SK-N-SH treated with all-trans-retinoic acid at 6 μM for 48 hours (cell line): Measurements from ENCODE around the gene RB1.

ENCODE experiments used
- ATAC-seq: fragments of 200-7000 bp; cut with Tn5 transposase; 3 replicates; pipeline ENCODE4 v1.9.1; 2020; ENCODE audit warnings: mild to moderate bottlenecking, moderate library complexity
- ARNTL ChIP-seq: fragments of 450-650 bp; formaldehyde crosslinking; IDR thresholded peaks from 2 replicates; pipeline ENCODE4 v1.5.0; 2020; ENCODE audit warnings: low read depth, mild to moderate bottlenecking, moderate library complexity, borderline replicate concordance
- BACH2 ChIP-seq: fragments of 250-450 bp; sonication (Bioruptor Pico); IDR thresholded peaks from 2 replicates; pipeline ENCODE4 v1.9.0; 2021; ENCODE audit warnings: mild to moderate bottlenecking, borderline replicate concordance
- CREB5 ChIP-seq: fragments of 250-450 bp; sonication (Bioruptor Pico); IDR thresholded peaks from 2 replicates; pipeline ENCODE4 v1.5.1; 2020; ENCODE audit warnings: low read depth, mild to moderate bottlenecking, moderate library complexity
- CSDC2 ChIP-seq: fragments of 250-450 bp; sonication (Bioruptor Pico); IDR thresholded peaks from 2 replicates; pipeline ENCODE4 v1.5.0; 2020; ENCODE audit warnings: mild to moderate bottlenecking, moderate library complexity
- ESRRG ChIP-seq: fragments of 250-450 bp; sonication (Bioruptor Pico); IDR thresholded peaks from 2 replicates; pipeline ENCODE4 v1.6.1; 2021; ENCODE audit warnings: mild to moderate bottlenecking
- ISL1 ChIP-seq: fragments of 250-450 bp; sonication (Bioruptor Pico); IDR thresholded peaks from 2 replicates; pipeline ENCODE4 v2.1.2; 2022; ENCODE audit warnings: mild to moderate bottlenecking, moderate library complexity
- PATZ1 ChIP-seq: fragments of 250-450 bp; sonication (Bioruptor Pico); IDR thresholded peaks from 2 replicates; pipeline ENCODE4 v1.8.0; 2020; ENCODE audit warnings: mild to moderate bottlenecking, moderate library complexity, borderline replicate concordance
- PPARA ChIP-seq: fragments of 250-450 bp; sonication (Bioruptor Pico); IDR thresholded peaks from 2 replicates; pipeline ENCODE4 v1.5.0; 2020; ENCODE audit warnings: mild to moderate bottlenecking, borderline replicate concordance
- RARB ChIP-seq: fragments of 250-450 bp; sonication (Bioruptor Pico); IDR thresholded peaks from 2 replicates; pipeline ENCODE4 v1.8.0; 2021; ENCODE audit warnings: mild to moderate bottlenecking, moderate library complexity
- SNAI2 ChIP-seq: fragments of 250-450 bp; sonication (Bioruptor Pico); IDR thresholded peaks from 2 replicates; pipeline ENCODE4 v1.5.0; 2020; ENCODE audit warnings: mild to moderate bottlenecking, moderate library complexity
- TCF4 ChIP-seq: fragments of 250-450 bp; sonication (Bioruptor Pico); IDR thresholded peaks from 2 replicates; pipeline ENCODE4 v1.8.0; 2021; ENCODE audit warnings: mild to moderate bottlenecking, moderate library complexity, borderline replicate concordance
- TOX ChIP-seq: fragments of 250-450 bp; sonication (Bioruptor Pico); IDR thresholded peaks from 2 replicates; pipeline ENCODE4 v1.8.0; 2021; ENCODE audit warnings: mild to moderate bottlenecking, moderate library complexity, borderline replicate concordance
- ZFP3 ChIP-seq: fragments of 250-450 bp; sonication (Bioruptor Pico); IDR thresholded peaks from 2 replicates; pipeline ENCODE4 v1.5.0; 2020; ENCODE audit warnings: mild to moderate bottlenecking, moderate library complexity
- ZFP30 ChIP-seq: fragments of 450-650 bp; formaldehyde crosslinking; IDR thresholded peaks from 2 replicates; pipeline ENCODE4 v1.5.0; 2022; ENCODE audit warnings: mild to moderate bottlenecking, moderate library complexity
- ZNF565 ChIP-seq: fragments of 450-650 bp; formaldehyde crosslinking; conservative IDR thresholded peaks from 2 replicates; pipeline ENCODE4 v1.5.0; 2020; ENCODE audit warnings: low read depth, mild to moderate bottlenecking, moderate library complexity
- ZNF8 ChIP-seq: fragments of 450-650 bp; formaldehyde crosslinking; IDR thresholded peaks from 2 replicates; pipeline ENCODE4 v1.5.0; 2020; ENCODE audit warnings: mild to moderate bottlenecking, moderate library complexity
- TF ChIP-seq, protein P1 (sequence below): fragments of 250-450 bp; sonication (Bioruptor Pico); IDR thresholded peaks from 2 replicates; pipeline ENCODE4 v1.5.1; 2021; ENCODE audit warnings: mild to moderate bottlenecking, moderate library complexity
- TF ChIP-seq, protein P2 (sequence below): fragments of 250-450 bp; sonication (Bioruptor Pico); IDR thresholded peaks from 2 replicates; pipeline ENCODE4 v1.5.0; 2020; ENCODE audit warnings: mild to moderate bottlenecking, moderate library complexity
- TF ChIP-seq, protein P3 (sequence below): fragments of 250-450 bp; sonication (Bioruptor Pico); IDR thresholded peaks from 2 replicates; pipeline ENCODE4 v1.8.0; 2021; ENCODE audit warnings: low read depth, mild to moderate bottlenecking, moderate library complexity, borderline replicate concordance

Gene RB1

GRCh38 chr13:48369988-48370387 lies 66.4 kb downstream of the RB1 start:
- no peak for TF ChIP-seq ISL1 (CRISPR knock-in tag)
- TF ChIP-seq ZNF8 (CRISPR knock-in tag), result no peak
- TF ChIP-seq ESRRG (CRISPR knock-in tag), result no peak
- no peak for TF ChIP-seq ZFP3 (CRISPR knock-in tag)
- TF ChIP-seq CSDC2 (CRISPR knock-in tag), result no peak
- no peak for TF ChIP-seq ARNTL (CRISPR knock-in tag)
- no peak for TF ChIP-seq TCF4 (CRISPR knock-in tag)
- TF ChIP-seq ZNF565, result no peak
- no peak for TF ChIP-seq CREB5 (CRISPR knock-in tag)
- TF ChIP-seq BACH2, result no peak
- TF ChIP-seq ZFP30, result no peak
- TF ChIP-seq PATZ1 (CRISPR knock-in tag), result no peak
- TF ChIP-seq, protein P1, sequence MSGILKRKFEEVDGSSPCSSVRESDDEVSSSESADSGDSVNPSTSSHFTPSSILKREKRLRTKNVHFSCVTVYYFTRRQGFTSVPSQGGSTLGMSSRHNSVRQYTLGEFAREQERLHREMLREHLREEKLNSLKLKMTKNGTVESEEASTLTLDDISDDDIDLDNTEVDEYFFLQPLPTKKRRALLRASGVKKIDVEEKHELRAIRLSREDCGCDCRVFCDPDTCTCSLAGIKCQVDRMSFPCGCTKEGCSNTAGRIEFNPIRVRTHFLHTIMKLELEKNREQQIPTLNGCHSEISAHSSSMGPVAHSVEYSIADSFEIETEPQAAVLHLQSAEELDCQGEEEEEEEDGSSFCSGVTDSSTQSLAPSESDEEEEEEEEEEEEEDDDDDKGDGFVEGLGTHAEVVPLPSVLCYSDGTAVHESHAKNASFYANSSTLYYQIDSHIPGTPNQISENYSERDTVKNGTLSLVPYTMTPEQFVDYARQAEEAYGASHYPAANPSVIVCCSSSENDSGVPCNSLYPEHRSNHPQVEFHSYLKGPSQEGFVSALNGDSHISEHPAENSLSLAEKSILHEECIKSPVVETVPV (CRISPR knock-in tag), result no peak
- TF ChIP-seq, protein P2, sequence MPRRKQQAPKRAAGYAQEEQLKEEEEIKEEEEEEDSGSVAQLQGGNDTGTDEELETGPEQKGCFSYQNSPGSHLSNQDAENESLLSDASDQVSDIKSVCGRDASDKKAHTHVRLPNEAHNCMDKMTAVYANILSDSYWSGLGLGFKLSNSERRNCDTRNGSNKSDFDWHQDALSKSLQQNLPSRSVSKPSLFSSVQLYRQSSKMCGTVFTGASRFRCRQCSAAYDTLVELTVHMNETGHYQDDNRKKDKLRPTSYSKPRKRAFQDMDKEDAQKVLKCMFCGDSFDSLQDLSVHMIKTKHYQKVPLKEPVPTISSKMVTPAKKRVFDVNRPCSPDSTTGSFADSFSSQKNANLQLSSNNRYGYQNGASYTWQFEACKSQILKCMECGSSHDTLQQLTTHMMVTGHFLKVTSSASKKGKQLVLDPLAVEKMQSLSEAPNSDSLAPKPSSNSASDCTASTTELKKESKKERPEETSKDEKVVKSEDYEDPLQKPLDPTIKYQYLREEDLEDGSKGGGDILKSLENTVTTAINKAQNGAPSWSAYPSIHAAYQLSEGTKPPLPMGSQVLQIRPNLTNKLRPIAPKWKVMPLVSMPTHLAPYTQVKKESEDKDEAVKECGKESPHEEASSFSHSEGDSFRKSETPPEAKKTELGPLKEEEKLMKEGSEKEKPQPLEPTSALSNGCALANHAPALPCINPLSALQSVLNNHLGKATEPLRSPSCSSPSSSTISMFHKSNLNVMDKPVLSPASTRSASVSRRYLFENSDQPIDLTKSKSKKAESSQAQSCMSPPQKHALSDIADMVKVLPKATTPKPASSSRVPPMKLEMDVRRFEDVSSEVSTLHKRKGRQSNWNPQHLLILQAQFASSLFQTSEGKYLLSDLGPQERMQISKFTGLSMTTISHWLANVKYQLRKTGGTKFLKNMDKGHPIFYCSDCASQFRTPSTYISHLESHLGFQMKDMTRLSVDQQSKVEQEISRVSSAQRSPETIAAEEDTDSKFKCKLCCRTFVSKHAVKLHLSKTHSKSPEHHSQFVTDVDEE (CRISPR knock-in tag), result no peak
- TF ChIP-seq RARB, result no peak
- TF ChIP-seq SNAI2, result no peak
- no peak for ATAC-seq

DNA sequence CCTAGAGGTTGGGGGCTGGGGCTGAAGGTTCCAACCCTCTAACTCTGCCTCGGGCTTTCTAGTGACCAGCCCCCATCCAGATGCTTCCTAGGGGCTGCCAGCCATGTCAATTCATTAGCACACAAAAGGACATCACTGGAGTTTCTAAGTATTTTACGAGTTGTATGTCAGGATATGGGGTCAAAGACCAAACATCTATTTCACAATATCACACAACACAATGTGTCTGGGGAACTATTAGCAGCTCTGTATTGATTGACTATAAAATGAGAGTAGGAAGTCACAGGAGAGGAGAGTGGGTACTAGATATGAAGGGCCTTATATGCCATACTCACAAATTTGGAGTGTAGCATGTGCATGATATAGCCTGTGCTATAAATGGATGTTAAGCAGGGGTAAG lies 67.3 kb downstream of the RB1 start:
- no peak for ATAC-seq
- no peak for TF ChIP-seq ZNF8 (CRISPR knock-in tag)
- TF ChIP-seq ARNTL (CRISPR knock-in tag), result no peak
- TF ChIP-seq ZFP3 (CRISPR knock-in tag), result no peak
- no peak for TF ChIP-seq CSDC2 (CRISPR knock-in tag)
- TF ChIP-seq PPARA, result no peak
- TF ChIP-seq, protein P1 (CRISPR knock-in tag), result no peak

GRCh38 chr13:48377857-48378256 lies 74.3 kb downstream of the RB1 start:
- no peak for ATAC-seq
- TF ChIP-seq ARNTL (CRISPR knock-in tag) (no peak), TOX (CRISPR knock-in tag) (no peak), ISL1 (CRISPR knock-in tag) (no peak), PATZ1 (CRISPR knock-in tag) (no peak), ZNF565 (no peak)
- TF ChIP-seq, protein P3, sequence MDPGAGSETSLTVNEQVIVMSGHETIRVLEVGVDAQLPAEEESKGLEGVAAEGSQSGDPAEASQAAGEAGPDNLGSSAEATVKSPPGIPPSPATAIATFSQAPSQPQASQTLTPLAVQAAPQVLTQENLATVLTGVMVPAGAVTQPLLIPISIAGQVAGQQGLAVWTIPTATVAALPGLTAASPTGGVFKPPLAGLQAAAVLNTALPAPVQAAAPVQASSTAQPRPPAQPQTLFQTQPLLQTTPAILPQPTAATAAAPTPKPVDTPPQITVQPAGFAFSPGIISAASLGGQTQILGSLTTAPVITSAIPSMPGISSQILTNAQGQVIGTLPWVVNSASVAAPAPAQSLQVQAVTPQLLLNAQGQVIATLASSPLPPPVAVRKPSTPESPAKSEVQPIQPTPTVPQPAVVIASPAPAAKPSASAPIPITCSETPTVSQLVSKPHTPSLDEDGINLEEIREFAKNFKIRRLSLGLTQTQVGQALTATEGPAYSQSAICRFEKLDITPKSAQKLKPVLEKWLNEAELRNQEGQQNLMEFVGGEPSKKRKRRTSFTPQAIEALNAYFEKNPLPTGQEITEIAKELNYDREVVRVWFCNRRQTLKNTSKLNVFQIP (CRISPR knock-in tag), result no peak
- TF ChIP-seq, protein P1 (CRISPR knock-in tag), result no peak
